Vagina (tissue), 2 donors: Measurements from ENCODE around the gene OR6C76.

Source experiments
- POLR2A ChIP-seq, 2 donors: fragments of 450-650 bp; IDR thresholded peaks; one replicate each; pipeline ENCODE4 v1.6.1; 2017; ENCODE audit warnings: antibody characterized with exemption in 2 of 2, mild to moderate bottlenecking in 2 of 2, moderate library complexity in 2 of 2
- POLR2AphosphoS5 ChIP-seq, 2 donors: sonication (generic); formaldehyde crosslinking; IDR thresholded peaks; one replicate each; pipeline ENCODE4 v1.9.0; 2017; ENCODE audit warnings: antibody characterized with exemption in 2 of 2, mild to moderate bottlenecking in 2 of 2, low read depth in 1 of 2; ENCODE audit not compliant: insufficient read depth in 1 of 2
- TF ChIP-seq, protein P1 (sequence below), 3 experiments: fragments of 450-650 bp in 2 of 3; fragments of 200-600 bp in 1 of 3; sonication (generic) in 1 of 3; IDR thresholded peaks; one replicate each; pipeline ENCODE4 v1.5.1; 2017 to 2019; ENCODE audit warnings: antibody characterized with exemption in 3 of 3, mild to moderate bottlenecking in 2 of 3, moderate library complexity in 2 of 3

DNA sequence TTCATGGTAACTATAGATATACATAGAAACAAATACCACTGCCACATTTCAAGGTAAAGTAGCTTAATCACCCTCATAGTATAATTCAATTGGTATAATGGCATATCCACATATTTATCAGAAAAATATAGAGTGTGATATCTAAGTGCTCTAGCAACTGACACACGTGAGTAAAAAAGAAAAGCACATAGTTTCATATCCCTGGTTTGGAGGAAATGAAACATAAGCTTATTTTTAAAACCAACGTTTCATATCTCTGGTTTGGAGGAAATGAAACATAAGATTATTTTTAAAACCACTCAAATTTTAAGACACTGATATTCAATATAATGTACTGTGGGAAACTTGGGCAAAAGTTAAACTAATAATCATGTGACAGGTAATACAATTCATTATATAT, 41.8 kb downstream of the OR6C76 start:
- TF ChIP-seq, protein P1, sequence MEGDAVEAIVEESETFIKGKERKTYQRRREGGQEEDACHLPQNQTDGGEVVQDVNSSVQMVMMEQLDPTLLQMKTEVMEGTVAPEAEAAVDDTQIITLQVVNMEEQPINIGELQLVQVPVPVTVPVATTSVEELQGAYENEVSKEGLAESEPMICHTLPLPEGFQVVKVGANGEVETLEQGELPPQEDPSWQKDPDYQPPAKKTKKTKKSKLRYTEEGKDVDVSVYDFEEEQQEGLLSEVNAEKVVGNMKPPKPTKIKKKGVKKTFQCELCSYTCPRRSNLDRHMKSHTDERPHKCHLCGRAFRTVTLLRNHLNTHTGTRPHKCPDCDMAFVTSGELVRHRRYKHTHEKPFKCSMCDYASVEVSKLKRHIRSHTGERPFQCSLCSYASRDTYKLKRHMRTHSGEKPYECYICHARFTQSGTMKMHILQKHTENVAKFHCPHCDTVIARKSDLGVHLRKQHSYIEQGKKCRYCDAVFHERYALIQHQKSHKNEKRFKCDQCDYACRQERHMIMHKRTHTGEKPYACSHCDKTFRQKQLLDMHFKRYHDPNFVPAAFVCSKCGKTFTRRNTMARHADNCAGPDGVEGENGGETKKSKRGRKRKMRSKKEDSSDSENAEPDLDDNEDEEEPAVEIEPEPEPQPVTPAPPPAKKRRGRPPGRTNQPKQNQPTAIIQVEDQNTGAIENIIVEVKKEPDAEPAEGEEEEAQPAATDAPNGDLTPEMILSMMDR (IDR thresholded peaks at IDR 0.05): no peak
- no peak for TF ChIP-seq POLR2A (IDR thresholded peaks at IDR 0.05)
- no peak for TF ChIP-seq POLR2AphosphoS5 (IDR thresholded peaks at IDR 0.05; ENCODE audit: insufficient read depth in 1 of 2, low read depth in 1 of 2)
